ENCODE measurements around the gene KRTAP6-3.

KRTAP6-3 gene

GRCh38 chr21:30642564-30642963 is 50.3 kb downstream of the KRTAP6-3 start, which contains the start of gene KRTAP20-3:
KRTAP20-3 (plus strand) TSS chr21:30642864.
- Histone ChIP-seq H2AFZ (ENCODE audit: low read depth) (no peak within 1 kb of the TSS), H3K9ac (no peak within 1 kb of the TSS)

More at GRCh38 chr21:30642564-30642963, 50.3 kb downstream of the KRTAP6-3 start, which contains the start of gene KRTAP20-3:
- TF ChIP-seq, protein P1, sequence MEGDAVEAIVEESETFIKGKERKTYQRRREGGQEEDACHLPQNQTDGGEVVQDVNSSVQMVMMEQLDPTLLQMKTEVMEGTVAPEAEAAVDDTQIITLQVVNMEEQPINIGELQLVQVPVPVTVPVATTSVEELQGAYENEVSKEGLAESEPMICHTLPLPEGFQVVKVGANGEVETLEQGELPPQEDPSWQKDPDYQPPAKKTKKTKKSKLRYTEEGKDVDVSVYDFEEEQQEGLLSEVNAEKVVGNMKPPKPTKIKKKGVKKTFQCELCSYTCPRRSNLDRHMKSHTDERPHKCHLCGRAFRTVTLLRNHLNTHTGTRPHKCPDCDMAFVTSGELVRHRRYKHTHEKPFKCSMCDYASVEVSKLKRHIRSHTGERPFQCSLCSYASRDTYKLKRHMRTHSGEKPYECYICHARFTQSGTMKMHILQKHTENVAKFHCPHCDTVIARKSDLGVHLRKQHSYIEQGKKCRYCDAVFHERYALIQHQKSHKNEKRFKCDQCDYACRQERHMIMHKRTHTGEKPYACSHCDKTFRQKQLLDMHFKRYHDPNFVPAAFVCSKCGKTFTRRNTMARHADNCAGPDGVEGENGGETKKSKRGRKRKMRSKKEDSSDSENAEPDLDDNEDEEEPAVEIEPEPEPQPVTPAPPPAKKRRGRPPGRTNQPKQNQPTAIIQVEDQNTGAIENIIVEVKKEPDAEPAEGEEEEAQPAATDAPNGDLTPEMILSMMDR (conservative IDR thresholded peaks at IDR 0.05; ENCODE audit: low read depth, low read length), result no peak
- no peaks in the 10 kb centered on the region for H3K4me1 ChIP-seq (ENCODE audit: low read depth, poor library complexity, severe bottlenecking)
- no peaks in the 10 kb centered on the region for H3K36me3 ChIP-seq (ENCODE audit: insufficient read depth)
- H4K20me1 ChIP-seq (ENCODE audit: insufficient read depth), result no peaks in the 10 kb centered on the region
- H3K4me2 ChIP-seq, result no peak within 1 kb of the TSS
- H3K27ac ChIP-seq, result no peak within 1 kb of the TSS
- no peak within 1 kb of the TSS for H3K4me3 ChIP-seq (IDR thresholded peaks at IDR 0.05; ENCODE audit: insufficient read depth, low read depth, low read length)
- no peaks in the 10 kb centered on the region for H3K79me2 ChIP-seq (ENCODE audit: insufficient read depth, low read depth)
- H3K27me3 ChIP-seq (ENCODE audit: insufficient read depth, low read depth), result no peaks in the 10 kb centered on the region

All from KMS-11 (cell line).